ENCODE results near the gene SF1. TPM values are rescaled to one million over a fixed set of nuclear protein-coding genes. Genes with fewer than 3 reads are reported as not detected.

SF1 gene
- total and polyA plus RNA-seq, 2 experiments from 2014 or later = 138 to 163 TPM

GRCh38 chr11:64810271-64810890, 32.0 kb upstream of the SF1 start, which contains the start of gene MEN1:
MEN1 (minus strand) TSS chr11:64810551; CDS start chr11:64810109, 442 bp downstream.
- no peak for TF ChIP-seq CTCF (IDR thresholded peaks at IDR 0.05; ENCODE audit: poor library complexity)
- no peak for TF ChIP-seq EZH2 (IDR thresholded peaks at IDR 0.05; ENCODE audit: borderline replicate concordance)
- no peak for TF ChIP-seq EZH2phosphoT487 (IDR thresholded peaks at IDR 0.05; ENCODE audit: low read depth, severe bottlenecking, unreplicated experiment)
- peak within 1 kb of the TSS; percentile 70 for H2AFZ ChIP-seq
- no peaks in the 10 kb centered on the region for H3K27me3 ChIP-seq
- peaks cover 9% of the 10 kb centered on the region for H3K4me1 ChIP-seq (ENCODE audit: insufficient read depth)
- H4K20me1 ChIP-seq (ENCODE audit: insufficient read depth, poor library complexity, severe bottlenecking) = no peaks in the 10 kb centered on the region
- peak within 1 kb of the TSS; percentile 69 for H3K27ac ChIP-seq
- no peaks in the 10 kb centered on the region for H3K9me2 ChIP-seq (replicated peaks; ENCODE audit: insufficient read depth)
- peak; percentile 98 for DNase-seq (ENCODE audit: low spot score)
- peak within 1 kb of the TSS; percentile 89 for H3K4me2 ChIP-seq
- no peaks in the 10 kb centered on the region for H3K9me3 ChIP-seq (ENCODE audit: low read depth)
- H3K4me3 ChIP-seq = peak within 1 kb of the TSS; percentile 51
- WGBS (ENCODE audit: low lambda C conversion rate, missing lambda C conversion rate) = under 1% methylated on average over 30 of the region's 46 CpGs
- H3K36me3 ChIP-seq (replicated peaks; ENCODE audit: insufficient read depth, low read depth) = no peaks in the 10 kb centered on the region
- peaks cover 15% of the 10 kb centered on the region for H3K79me2 ChIP-seq

- DNase-seq (ENCODE audit: low spot score) = peak; percentile 78
- Histone ChIP-seq H4K20me1 (ENCODE audit: insufficient read depth, poor library complexity, severe bottlenecking) (no peaks in the 10 kb centered on the region), H3K79me2 (peaks cover 15% of the 10 kb centered on the region), H3K9me2 (replicated peaks; ENCODE audit: insufficient read depth) (no peaks in the 10 kb centered on the region), H2AFZ (peak overlapping the region; percentile 70), H3K9me3 (ENCODE audit: low read depth) (no peaks in the 10 kb centered on the region), H3K27ac (peak overlapping the region; percentile 69), H3K4me2 (peak overlapping the region; percentile 89), H3K36me3 (replicated peaks; ENCODE audit: insufficient read depth, low read depth) (no peaks in the 10 kb centered on the region), H3K27me3 (no peaks in the 10 kb centered on the region), H3K4me3 (peak overlapping the region; percentile 51), H3K4me1 (ENCODE audit: insufficient read depth) (peaks cover 6% of the 10 kb centered on the region)
- no peak for TF ChIP-seq EZH2phosphoT487 (IDR thresholded peaks at IDR 0.05; ENCODE audit: low read depth, severe bottlenecking, unreplicated experiment)
- TF ChIP-seq CTCF (IDR thresholded peaks at IDR 0.05; ENCODE audit: poor library complexity) = no peak
- no peak for TF ChIP-seq EZH2 (IDR thresholded peaks at IDR 0.05; ENCODE audit: borderline replicate concordance)
- WGBS (ENCODE audit: low lambda C conversion rate, missing lambda C conversion rate) = 3% methylated on average over 21 of the region's 44 CpGs
Measured at GRCh38 chr11:64809781-64810241, 31.5 kb upstream of the SF1 start.

- Histone ChIP-seq H3K4me1 (ENCODE audit: insufficient read depth) (peaks cover 25% of the 10 kb centered on the region), H3K27me3 (no peaks in the 10 kb centered on the region), H3K4me2 (no peak overlapping the region), H3K9me3 (ENCODE audit: low read depth) (no peaks in the 10 kb centered on the region), H3K27ac (no peak overlapping the region), H3K79me2 (peaks cover 15% of the 10 kb centered on the region), H2AFZ (no peak overlapping the region), H4K20me1 (ENCODE audit: insufficient read depth, poor library complexity, severe bottlenecking) (no peaks in the 10 kb centered on the region), H3K4me3 (no peak overlapping the region), H3K36me3 (replicated peaks; ENCODE audit: insufficient read depth, low read depth) (no peaks in the 10 kb centered on the region), H3K9me2 (replicated peaks; ENCODE audit: insufficient read depth) (no peaks in the 10 kb centered on the region)
- no peak for DNase-seq (ENCODE audit: low spot score)
- TF ChIP-seq EZH2phosphoT487 (IDR thresholded peaks at IDR 0.05; ENCODE audit: low read depth, severe bottlenecking, unreplicated experiment) (no peak), CTCF (IDR thresholded peaks at IDR 0.05; ENCODE audit: poor library complexity) (no peak), EZH2 (IDR thresholded peaks at IDR 0.05; ENCODE audit: borderline replicate concordance) (no peak)
- 94% methylated on average over 7 of the region's 9 CpGs for WGBS (ENCODE audit: low lambda C conversion rate, missing lambda C conversion rate)
Measured at GRCh38 chr11:64805481-64805880, 27.1 kb upstream of the SF1 start.
